Endometrium (tissue), 2 donors: ENCODE data around the gene SDK1.
A peak's percentile ranks its signal among the peaks of the same experiment; 100 is the strongest.

ENCODE experiments used
- FAIRE-seq: peaks from 2 replicates; lab custom pipeline; 2012; peaks lifted over from hg19 to GRCh38; lab: Jason Lieb, UNC
- donor health status: control.
- donor health status: control.

Gene SDK1

DNA sequence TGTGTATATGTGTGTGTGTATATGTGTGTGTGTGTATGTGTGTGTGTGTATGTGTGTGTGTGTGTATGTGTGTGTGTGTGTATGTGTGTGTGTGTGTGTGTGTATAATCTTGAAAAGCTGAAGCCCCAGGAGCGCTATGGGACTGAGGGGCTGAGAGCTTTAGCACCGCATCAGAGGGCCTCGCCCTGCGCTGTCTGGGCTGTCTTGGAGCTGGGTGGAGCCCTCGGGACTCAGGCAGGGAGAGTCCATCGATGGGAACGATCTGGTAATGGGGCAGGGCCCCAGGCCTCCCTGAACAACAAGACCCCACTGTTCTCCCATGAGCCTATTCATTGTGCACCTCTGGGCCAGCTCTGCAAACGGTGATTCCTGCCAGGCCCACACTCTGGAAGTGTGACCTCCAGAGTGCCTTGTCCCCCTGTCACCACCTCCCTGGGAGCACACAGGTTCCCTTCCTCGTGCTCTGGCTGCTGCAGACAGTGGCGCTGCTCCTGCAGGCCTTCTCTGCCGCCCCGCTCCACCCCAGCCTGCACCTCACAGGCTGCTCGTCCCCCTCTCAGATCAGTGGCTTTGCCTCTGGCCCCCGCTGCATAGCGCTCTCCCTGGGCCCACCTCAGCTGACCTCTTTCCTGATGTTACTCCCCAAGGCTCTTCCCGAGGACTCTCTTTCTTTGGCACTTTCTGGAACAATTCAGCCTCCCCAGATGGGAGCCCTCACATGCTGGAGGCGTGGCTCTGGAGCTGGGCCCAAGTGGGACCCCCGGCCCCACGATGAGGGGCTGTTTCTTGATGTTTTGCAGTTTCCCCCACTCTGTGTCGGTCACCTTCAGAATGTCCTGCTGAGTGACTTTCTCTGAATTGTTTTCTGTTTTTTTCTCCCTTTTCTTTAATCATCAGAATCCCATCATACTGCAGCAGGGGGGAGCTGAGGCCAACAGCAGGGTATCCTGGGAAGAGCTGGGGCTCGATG is 838.9 kb downstream of the SDK1 start:
- FAIRE-seq: no peak

DNA sequence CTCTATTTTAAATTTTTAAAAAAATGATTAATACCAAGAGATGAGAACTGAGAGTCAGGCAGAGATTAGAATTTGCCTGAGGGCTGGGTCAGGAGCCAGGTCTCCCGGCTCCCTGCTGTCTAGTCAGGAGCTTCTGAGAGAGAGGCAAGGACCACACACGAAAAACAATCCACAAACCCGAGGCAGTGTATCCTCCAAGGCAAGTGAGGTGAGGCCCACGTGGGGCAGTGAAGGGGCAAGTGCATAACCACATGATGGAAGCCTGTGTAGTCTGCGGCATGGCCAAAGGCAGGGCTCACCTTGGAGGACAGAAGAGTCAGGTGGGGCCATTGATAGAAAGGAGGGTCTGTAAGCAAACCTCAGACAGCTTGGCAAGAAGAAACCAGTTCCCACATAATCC is 839.9 kb downstream of the SDK1 start:
- FAIRE-seq: no peak

- no peak for FAIRE-seq
Measured at GRCh38 chr7:4143006-4143405, 842.0 kb downstream of the SDK1 start.

DNA sequence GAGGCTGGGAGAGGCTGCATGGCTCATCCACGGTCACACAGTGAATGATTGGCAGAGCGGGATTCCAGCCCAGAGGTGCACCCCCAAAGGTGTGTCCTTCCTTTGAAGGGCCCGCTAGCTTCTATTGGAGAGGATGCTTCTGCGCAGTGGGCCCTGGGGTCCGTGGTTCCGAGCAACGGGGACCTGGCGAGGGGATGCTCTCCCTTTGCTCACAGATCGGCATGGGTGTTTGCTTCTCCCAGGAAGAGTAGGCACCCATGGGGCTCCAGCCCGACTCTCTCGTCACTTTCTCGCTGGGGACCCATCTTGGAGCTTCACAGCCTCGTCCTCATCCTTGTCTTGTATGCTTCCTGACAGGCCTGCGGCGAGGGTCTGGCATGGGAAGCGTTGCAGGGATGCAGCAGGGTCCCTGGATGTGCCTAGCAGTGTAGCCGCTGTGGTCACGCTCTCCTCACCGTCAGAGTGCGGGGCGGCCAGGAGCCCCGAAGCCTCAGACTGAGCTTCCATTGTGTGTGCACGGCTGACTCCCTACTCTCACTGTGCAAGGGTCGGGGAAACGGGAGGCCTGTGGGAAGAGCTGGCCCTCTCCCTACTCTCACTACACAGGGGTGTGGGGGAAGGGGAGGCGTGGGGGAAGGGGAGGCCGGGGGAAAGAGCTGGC is 842.6 kb downstream of the SDK1 start:
- FAIRE-seq: no peak

- no peak for FAIRE-seq
Measured at GRCh38 chr7:4144172-4144701, 843.2 kb downstream of the SDK1 start.

- peak; percentile 77 for FAIRE-seq
Measured at GRCh38 chr7:4144811-4145510, 843.9 kb downstream of the SDK1 start.

GRCh38 chr7:4145576-4145975 is 844.5 kb downstream of the SDK1 start:
- no peak for FAIRE-seq

DNA sequence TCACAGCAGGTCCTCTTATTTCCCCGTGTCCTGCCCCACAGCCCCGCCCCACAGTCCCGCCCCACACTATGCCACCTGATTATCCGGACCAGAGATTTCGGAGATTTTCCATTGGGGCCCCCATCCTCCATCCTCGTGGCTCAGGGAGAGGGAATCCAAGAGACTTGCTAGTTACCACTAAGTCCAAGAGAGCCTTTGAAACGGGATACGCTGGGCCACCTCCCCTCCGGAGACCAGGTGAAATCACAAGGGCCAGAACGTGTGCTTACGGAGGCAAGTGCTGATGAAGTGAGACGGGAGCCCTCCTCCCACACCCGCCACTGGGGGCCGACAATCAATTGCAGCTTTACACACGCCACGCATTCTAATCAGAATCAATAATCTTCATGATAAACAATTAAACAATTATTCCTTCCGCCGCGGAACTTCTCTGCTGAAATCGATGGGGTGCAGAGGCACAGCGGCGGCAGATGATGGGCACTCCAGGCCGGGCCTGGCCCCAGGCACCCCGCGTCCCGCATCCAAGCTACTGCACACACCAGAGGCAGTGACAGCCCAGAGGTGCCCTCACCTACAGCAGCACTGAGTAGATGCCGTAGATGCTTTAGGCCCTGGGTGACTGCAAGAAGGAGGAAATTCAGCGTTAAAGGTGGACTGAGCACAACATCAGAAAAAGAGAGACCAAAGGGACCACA is 847.0 kb downstream of the SDK1 start:
- FAIRE-seq: no peak

GRCh38 chr7:4149236-4149635 is 848.2 kb downstream of the SDK1 start:
- no peak for FAIRE-seq

- no peak for FAIRE-seq
Measured at GRCh38 chr7:4149645-4150044, 848.6 kb downstream of the SDK1 start.

GRCh38 chr7:4150731-4151130 is 849.7 kb downstream of the SDK1 start:
- FAIRE-seq: no peak

DNA sequence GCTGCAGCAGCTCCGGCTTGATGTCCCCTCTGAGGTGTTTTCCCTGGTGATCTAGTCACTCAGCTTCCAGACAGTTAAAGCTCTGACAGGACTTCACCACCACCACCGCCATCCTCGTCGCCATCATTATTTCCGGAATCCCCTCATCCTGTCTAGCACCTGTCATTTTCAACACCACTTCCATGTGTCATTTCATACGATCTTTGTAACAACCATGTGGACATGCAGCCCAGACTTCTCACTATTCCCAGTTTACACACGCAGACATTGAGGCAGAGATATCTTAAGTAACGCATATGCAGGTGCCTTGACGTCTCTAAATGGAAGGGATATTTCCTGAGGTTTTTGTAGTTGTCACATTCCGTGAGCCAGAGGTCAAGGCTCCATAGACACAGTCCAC is 850.5 kb downstream of the SDK1 start:
- FAIRE-seq: no peak

- FAIRE-seq: no peak
Measured at GRCh38 chr7:4151926-4152549, 851.0 kb downstream of the SDK1 start.

DNA sequence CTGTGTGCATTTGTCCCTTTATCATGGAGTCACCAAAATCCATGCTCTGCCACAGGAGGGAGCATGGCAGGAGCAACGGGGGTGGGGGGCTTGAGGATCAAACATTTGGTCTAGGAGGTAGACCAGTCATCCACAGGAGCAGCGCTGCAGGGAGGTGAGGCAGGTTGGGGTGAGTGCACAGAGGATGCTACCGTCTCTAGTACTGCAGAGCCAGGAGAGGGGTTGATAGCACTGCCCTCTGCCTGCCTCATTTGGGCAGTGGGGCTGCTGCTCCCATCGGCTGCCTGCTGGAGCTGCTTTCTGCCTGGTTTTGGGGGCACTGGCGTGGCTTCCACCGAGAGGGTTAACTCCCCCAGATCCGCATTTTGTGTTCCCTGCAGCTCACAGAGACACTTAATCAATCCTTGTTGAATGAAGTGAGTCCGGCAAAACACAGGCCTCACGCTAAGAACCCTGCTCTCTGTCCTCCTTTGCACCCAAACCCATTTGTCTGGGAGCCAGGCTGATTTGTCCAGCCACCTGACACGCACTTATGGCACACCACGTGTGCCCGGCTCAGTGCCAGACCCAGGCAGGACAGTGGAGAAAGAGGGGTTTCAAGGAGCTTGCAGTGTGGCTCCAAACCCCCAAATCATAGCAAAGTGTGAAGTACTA is 854.0 kb downstream of the SDK1 start:
- no peak for FAIRE-seq

DNA sequence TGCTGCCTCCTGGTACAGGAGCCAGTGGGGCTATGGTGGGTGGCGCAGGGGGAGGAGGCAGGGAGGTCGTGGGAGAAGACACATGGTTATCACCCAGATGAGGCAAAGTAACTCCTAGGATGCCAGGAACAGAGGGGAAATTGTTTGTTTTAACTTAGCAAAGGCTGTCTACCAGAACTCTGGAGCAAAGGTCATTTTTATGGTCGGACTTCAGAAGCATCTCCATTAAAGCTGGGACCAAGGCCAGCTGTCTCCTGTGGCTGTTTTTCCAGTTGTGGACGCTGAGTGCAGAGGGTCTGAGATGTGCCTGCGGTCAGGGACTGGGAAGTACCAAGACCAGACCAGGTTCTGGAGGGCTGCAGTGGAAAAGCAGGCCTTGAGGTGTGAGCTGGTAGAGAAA is 855.1 kb downstream of the SDK1 start:
- FAIRE-seq: no peak

GRCh38 chr7:4157651-4158050 is 856.6 kb downstream of the SDK1 start:
- no peak for FAIRE-seq

DNA sequence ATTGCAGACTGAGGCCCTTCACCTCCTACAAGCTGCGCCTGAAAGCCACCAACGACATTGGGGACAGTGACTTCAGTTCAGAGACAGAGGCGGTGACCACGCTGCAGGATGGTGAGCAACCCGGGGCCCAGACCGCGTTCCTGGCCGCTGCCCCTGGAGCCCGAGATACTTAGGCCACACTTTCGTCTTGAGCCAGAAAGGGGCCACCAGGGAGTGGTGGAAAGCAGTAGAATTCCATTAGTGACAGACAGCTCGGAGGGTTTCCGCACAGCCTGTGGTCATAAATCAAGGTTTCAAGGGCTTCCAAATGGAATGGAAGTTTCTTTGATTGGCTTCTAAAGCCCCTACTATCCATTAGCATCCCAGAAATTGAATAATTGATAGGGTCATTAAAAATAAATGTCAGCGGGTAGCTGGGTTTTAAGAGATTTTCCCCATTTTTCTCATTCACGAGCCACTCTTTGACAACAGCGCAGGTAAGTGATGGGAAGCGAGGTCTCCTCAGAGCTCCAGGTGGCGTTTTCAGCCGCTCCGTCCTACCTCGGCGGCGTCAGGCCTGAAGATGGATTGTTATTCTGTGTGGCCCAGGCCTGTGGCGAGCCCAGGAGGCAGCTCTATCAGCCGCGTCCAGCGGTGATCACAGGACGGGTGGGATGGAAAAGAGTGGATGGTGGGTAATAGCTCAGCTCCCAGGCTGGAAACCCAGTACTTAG is 857.5 kb downstream of the SDK1 start:
- no peak for FAIRE-seq

DNA sequence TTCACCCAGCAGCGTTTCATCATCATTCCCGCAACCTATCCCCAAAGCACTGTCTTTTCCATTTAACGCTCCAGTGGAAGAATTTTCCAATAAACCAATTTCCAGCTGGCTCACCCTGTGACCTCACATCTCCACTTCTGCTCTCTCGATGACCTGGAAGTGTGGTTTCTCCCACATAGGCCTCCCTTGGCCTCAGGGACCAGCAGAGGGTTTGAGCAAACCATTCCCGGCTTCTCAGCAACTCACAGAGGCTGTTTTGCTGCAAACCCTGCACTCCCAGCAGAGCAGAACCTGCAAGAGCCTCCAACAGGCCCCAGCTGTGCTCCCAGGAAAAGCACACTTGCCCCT is 858.1 kb downstream of the SDK1 start:
- FAIRE-seq: no peak

- no peak for FAIRE-seq
Measured at GRCh38 chr7:4159761-4160554, 858.9 kb downstream of the SDK1 start.
